GM19438 (cell line): ENCODE results near the gene ROR1.
"Not testable (repeated sequence)": the region's sequence is repeated elsewhere in the genome, so short reads cannot be mapped to it uniquely, and the experiment has no call there.

Source experiments
- ATAC-seq: cut with Tn5 transposase; IDR thresholded peaks from one replicate; pipeline ENCODE4 v1.9.1; 2021; ENCODE audit warnings: low read depth; ENCODE audit not compliant: unreplicated experiment

The ROR1 gene

GRCh38 chr1:64072089-64072793, 298.4 kb downstream of the ROR1 start:
- ATAC-seq = no peak

- no peak for ATAC-seq
Measured at GRCh38 chr1:64073705-64074104, 299.9 kb downstream of the ROR1 start.

- no peak for ATAC-seq
Measured at GRCh38 chr1:64074767-64075166, 300.9 kb downstream of the ROR1 start.

DNA sequence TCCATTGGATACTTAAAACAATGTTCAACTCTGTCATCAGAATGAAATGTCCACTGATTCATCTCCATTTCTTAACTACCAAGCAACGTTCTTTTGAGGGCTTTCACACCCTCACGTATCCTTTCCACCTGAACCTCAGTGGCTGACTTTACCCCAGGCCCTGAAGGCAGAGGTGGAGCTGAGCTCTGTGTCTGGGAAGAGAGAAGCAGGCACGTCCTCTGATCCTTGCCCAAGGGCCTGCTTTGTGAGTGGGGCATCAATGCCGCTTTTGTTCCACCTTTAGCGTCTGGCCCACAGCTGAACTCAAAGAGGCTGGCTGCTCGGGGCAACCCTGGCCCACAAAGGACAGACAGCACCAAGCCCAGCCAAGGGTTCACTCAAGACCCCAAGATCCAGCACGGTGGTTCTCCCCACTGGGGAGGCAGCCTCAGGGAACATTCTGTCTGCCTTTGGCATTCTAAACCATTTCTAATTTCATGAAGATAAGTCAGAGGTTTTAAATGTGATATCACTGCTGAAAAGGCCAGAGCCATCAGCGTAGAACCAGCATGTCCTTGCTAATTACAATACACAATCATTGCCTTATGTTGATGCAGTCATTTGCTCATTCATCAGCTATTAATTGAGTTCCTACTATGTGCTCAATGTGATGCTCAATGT, 303.6 kb downstream of the ROR1 start:
- no peak for ATAC-seq

DNA sequence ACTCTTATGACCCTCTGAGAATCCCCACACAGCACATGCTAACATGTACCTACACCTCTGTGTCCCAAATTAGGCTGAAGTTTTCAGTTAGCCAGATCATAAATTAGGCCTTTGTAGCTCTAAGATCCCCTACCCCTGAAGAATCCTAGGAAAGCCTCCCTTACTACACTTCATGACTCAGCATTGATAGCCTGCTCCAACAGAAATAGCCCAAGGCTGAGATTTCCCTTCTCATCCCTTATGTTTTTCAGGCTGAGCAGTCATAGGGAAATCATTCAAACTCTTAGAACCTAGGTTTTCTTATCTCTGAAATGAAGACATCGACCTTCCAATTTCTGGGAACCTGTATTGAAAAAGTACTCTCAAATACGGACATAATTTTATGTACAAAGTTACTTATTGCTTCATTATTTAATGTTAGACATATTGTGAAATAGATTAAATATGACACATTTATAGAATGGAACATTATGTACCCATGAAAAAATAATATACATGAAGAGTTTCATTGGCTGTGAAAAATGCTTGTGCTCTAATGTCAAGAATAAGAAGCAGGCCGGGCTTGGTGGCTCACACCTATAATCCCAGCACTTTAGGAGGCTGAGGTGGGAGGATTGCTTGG, 307.2 kb downstream of the ROR1 start:
- no peak for ATAC-seq

DNA sequence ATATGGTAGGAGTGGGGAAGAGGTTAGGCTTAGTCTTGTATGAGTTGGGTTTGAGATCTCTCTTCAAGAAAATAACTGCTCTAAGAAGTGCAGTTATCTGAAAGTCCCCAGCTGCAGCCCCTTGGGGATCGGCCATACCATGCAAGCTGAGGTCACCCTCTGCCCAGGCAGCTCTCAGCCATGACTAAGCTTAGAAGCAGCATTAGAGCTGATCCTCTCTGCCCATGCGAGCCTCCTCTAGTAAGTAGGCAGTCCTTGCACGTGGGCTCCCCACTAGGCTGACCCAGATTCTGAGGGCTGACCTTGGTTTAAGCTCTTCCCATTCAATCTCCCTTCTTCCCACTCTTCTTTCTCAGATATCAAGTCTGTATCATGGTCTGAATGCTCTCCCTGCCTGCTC, 308.6 kb downstream of the ROR1 start:
- ATAC-seq = no peak

GRCh38 chr1:64084451-64084850, 310.6 kb downstream of the ROR1 start:
- no peak for ATAC-seq

GRCh38 chr1:64087768-64088167, 314.0 kb downstream of the ROR1 start:
- no peak for ATAC-seq

DNA sequence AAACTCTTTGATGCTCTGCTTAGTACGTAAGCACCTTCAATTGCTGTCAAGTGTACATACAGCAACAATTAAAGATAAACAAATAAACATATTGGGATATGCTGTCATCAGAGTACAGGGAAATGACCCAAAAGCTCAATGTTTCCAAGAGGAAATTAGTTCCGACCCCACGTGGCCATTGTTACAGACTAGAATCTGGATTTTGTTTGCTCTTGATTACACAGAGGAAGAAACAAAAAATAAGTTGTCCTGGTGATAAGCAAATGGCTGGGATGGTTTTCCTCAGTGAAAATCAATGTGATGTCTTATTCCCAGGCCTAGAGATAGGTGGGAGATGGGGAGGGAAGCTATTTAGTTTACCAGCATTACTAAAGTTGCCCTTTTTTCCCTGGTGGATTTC, 316.6 kb downstream of the ROR1 start:
- no peak for ATAC-seq

DNA sequence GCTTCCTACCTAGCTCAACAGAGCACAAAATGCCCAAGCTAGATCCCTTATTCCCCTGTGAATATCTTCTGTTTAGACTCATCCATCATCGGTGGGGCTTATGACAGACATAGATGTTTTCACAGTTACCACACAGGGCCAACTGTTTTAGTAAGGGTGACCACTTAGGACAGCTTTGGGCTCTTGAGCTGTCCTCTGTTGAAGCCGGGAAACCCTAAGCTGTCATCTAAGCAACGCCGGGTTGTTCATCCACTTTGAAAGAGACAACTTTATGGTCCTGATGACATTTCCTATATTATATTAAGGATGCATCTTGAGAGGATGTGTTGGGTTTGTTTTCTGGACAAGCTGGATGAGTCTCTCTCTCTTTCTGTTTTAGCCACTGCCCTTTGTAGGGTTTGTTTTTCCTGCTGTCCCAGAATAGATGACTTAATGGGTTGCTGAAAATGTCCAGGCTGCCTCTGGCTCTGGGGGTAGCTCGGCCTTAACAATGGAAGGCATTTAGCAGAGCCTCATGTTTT, 319.1 kb downstream of the ROR1 start:
- ATAC-seq = no peak

DNA sequence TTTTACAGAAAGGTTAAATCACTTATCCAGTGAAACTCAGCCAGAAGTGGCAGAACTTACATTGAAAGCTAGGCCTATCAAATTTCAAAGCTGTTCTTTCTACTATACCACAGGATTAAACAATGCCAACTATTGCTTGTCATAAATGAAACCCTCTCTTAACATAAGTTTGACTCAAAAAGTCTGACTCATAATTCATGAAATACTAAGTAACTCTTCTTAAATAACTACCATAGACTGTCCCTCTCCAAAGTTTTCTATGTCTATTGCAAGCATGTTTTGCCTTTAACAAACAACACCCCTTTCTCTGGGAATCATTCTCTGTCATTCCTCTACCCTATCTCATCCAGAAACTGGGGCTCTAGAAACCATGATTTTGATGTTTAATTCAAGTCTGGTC, 320.1 kb downstream of the ROR1 start:
- no peak for ATAC-seq

DNA sequence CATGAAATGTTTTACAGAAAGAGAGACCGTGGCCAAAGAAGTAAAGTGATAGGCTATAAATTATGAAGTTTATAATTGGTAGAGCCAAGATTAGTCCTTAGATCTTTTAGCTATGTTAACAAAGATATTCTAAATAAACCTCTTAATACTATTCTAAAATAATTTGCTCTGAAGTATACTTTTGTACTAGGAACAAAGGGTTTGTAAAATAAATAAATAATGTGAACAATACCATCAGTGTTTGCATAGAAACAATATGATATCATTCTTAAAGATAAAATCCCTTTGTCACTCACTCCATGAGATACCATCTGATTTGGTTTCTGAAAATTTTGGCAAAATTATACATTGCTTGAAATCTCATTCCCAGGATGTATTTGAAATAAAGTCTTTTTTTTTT, 322.0 kb downstream of the ROR1 start:
- no peak for ATAC-seq

DNA sequence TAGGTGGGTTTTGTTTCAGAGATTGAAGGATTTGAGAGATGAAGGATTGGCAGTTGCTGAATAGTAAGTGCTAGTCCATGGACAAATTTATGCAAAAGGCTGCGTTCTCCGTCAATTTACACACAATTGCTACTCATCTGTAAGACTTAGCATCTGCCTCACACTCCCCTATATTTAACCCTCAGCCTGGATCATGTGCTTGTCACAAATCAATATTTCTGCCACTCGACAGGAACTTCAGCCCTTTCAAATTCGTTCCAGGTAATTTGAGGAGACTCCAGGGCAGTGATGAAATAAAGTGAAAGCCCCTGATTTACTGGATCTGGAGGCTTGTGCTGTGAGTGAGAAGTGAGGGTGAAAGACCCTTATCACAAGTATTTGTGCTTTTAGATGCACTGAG, 324.0 kb downstream of the ROR1 start:
- ATAC-seq = no peak

DNA sequence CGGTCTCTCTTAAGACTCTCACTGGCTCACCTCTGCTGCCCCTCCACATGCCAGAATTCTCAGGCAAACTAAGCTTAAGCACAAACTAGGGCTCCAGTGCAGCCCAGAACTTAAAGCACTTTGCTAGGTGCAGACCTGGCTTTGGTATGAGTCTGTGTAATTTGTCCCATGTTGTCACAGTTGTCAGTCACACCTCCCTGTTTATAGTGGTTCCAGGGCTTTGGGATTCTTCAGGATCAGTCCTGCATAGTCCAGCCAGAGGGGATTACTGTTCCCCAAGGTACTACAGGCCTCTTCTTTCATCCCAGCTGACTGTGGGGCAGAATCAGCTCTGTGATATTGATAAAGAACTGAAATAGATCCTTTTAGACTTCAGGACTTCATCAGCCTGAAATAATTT, 324.6 kb downstream of the ROR1 start:
- ATAC-seq = no peak

DNA sequence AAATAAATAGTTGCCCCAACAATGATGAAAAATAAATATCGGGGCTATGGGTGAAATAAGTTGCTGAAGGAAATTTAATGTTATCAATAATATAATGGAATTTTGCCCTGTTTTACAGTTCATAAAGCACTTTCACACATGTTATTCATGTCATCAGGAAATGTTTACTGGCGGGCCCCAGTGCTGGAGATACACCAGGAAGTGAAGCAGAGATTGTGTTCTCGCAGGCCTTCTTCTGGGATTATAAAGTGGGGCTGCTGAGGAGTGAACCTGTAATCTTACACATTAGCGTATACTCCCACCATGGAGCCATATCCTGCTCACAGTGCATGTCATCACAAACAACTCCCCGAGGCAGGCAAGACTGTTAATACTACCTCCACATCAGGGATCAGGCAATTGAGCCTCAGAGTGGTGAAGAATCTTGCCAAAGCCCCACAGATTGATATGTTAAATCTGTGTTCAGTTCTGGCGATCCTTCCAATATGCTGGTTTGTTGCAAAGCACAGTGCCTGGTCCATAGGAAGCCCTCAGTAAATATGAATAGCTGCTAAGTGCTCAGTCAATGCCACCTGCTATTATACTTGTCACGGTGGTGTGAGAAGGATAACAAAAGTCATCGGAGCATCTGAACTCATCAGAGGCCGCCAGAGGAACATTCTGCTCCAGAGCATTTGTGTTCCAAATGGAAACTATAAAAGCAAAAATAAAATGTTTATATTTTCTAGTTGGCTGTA, 325.2 kb downstream of the ROR1 start:
- no peak for ATAC-seq

GRCh38 chr1:64100791-64101190, 327.0 kb downstream of the ROR1 start:
- ATAC-seq = no peak

DNA sequence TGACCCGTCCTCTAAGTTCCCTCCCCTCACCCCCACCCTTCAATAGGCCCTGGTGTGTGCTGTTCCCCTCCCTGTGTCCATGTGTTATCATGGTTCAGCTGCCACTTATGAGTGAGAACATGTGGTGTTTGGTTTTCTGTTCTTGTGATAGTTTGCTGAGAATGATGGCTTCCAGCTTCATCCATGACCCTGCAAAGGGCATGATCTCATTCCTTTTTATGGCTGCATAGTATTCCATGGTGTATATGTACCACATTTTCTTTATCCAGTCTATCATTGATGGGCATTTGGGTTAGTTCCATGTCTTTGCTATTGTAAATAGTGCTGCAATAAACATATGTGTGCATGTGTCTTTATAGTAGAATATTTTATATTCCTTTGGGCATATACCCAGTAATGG, 330.8 kb downstream of the ROR1 start:
- ATAC-seq = not testable (repeated sequence)

GRCh38 chr1:64107118-64107519, 333.3 kb downstream of the ROR1 start:
- ATAC-seq = no peak

- ATAC-seq = no peak
Measured at GRCh38 chr1:64107632-64108031, 333.8 kb downstream of the ROR1 start.

- no peak for ATAC-seq
Measured at GRCh38 chr1:64110924-64111777, 337.3 kb downstream of the ROR1 start.
